Measurements from ENCODE around the gene GRK7.

- TF ChIP-seq CTCF (IDR thresholded peaks at IDR 0.05) (no peak), POLR2A (IDR thresholded peaks at IDR 0.05) (no peak)
Observed at GRCh38 chr3:141764465-141764864, 1.3 kb downstream of the GRK7 start.

All from Peyer's patch (tissue), 4 donors.